Measurements from ENCODE around the gene USP47. TPM values are rescaled to one million over a fixed set of nuclear protein-coding genes. Genes with fewer than 3 reads are reported as not detected.

Gene USP47, protein sequence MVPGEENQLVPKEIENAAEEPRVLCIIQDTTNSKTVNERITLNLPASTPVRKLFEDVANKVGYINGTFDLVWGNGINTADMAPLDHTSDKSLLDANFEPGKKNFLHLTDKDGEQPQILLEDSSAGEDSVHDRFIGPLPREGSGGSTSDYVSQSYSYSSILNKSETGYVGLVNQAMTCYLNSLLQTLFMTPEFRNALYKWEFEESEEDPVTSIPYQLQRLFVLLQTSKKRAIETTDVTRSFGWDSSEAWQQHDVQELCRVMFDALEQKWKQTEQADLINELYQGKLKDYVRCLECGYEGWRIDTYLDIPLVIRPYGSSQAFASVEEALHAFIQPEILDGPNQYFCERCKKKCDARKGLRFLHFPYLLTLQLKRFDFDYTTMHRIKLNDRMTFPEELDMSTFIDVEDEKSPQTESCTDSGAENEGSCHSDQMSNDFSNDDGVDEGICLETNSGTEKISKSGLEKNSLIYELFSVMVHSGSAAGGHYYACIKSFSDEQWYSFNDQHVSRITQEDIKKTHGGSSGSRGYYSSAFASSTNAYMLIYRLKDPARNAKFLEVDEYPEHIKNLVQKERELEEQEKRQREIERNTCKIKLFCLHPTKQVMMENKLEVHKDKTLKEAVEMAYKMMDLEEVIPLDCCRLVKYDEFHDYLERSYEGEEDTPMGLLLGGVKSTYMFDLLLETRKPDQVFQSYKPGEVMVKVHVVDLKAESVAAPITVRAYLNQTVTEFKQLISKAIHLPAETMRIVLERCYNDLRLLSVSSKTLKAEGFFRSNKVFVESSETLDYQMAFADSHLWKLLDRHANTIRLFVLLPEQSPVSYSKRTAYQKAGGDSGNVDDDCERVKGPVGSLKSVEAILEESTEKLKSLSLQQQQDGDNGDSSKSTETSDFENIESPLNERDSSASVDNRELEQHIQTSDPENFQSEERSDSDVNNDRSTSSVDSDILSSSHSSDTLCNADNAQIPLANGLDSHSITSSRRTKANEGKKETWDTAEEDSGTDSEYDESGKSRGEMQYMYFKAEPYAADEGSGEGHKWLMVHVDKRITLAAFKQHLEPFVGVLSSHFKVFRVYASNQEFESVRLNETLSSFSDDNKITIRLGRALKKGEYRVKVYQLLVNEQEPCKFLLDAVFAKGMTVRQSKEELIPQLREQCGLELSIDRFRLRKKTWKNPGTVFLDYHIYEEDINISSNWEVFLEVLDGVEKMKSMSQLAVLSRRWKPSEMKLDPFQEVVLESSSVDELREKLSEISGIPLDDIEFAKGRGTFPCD (N-terminal part only)
- 44.2 and 108 TPM in 2 replicates for total RNA-seq (2011; cell fraction: chromatin; rRNA removed; ENCODE audit: low replicate concordance)
- total RNA-seq (2011; cell fraction: nucleolus; rRNA removed), result 19.7 and 22.7 TPM in 2 replicates
- total RNA-seq (2011; cell fraction: nucleoplasm; rRNA removed), result 41.9 and 49.6 TPM in 2 replicates
- total RNA-seq (2014; rRNA removed), result 51.7 and 53.2 TPM in 2 replicates
- 61.1 and 76.1 TPM in 2 replicates for total RNA-seq (2014; rRNA removed; fragmentation: Illumina TruSeq; extraction: Trizol)
- 61.8 and 63.6 TPM in 2 replicates for total RNA-seq (2015; rRNA removed; fragmentation: Illumina TruSeq; extraction: Trizol)
- total RNA-seq (2021), result 34.1 and 36.1 TPM in 2 replicates
- polyA plus RNA-seq (2011; rRNA removed), result 27.1 and 31.4 TPM in 2 replicates
- polyA plus RNA-seq (2011; cell fraction: cytosol; rRNA removed), result 6.1 and 10.7 TPM in 2 replicates
- polyA plus RNA-seq (2011; cell fraction: nucleus; rRNA removed), result 23.1 and 30.6 TPM in 2 replicates
- polyA plus RNA-seq (2012), result 23.8 and 30.3 TPM in 2 replicates
- 32.2 and 34.7 TPM in 2 replicates for polyA plus RNA-seq (2014; fragmentation: Illumina TruSeq; extraction: Trizol)
- polyA plus RNA-seq (2014; fragmentation: Nextera tagmentation; extraction: Ambion mirVana), result 10 to 100 TPM; 13.1 to 16.4 TPM
- polyA plus RNA-seq (2014; rRNA removed), result 26.0 and 32.7 TPM in 2 replicates
- polyA minus RNA-seq (2011; rRNA and poly(A)+ RNA removed), result 84.5 and 90.5 TPM in 2 replicates
- polyA minus RNA-seq (2011; cell fraction: cytosol; rRNA and poly(A)+ RNA removed), result 21.7 and 22.3 TPM in 2 replicates
- 59.5 and 83.2 TPM in 2 replicates for polyA minus RNA-seq (2011; cell fraction: nucleus; rRNA and poly(A)+ RNA removed)
- Bru-seq, nascent RNA, result percentile 88 among the genes with signal in this experiment
- BruChase-seq, experiment 1, labeled RNA remaining after a 2-hour chase, result percentile 93 among the genes with signal in this experiment
- percentile 93 among the genes with signal in this experiment for BruChase-seq, experiment 2, labeled RNA remaining after a 6-hour chase
- long read RNA-seq, experiment 1, full-length matches to known transcripts, result 207 of 373 reads
- long read RNA-seq, experiment 1, partial matches to known transcripts, result 103 of 373 reads
- long read RNA-seq, experiment 1, other reads (novel, unspliced or antisense), result 63 of 373 reads
- long read RNA-seq, experiment 2, full-length matches to known transcripts, result 11 of 52 reads
- long read RNA-seq, experiment 2, partial matches to known transcripts, result 28 of 52 reads
- long read RNA-seq, experiment 2, other reads (novel, unspliced or antisense), result 13 of 52 reads
- long read RNA-seq, experiment 3, partial matches to known transcripts, result 23 of 27 reads
- long read RNA-seq, experiment 3, other reads (novel, unspliced or antisense), result 4 of 27 reads

- no peak for FAIRE-seq
- peak within 1 kb of the TSS; percentile 89 for H3K4me3 ChIP-seq
- no peaks in the 10 kb centered on the region for H3K9me1 ChIP-seq (ENCODE audit: control insufficient read depth, insufficient read depth, low read length)
- intact Hi-C loops (cut with micrococcal nuclease) (loop anchor here (2.0 kb wide), 1 partner anchor 27 kb away; no protein-coding TSS in a partner anchor), in situ Hi-C loops (cut with MboI) (no loop called here)
- H3K9ac ChIP-seq (ENCODE audit: insufficient read depth in 1 of 2, low read depth in 2 of 2, low read length in 2 of 2), result peak within 1 kb of the TSS; percentile 91 to 95
- peak within 1 kb of the TSS; percentile 96 for H3K27ac ChIP-seq (ENCODE audit: extremely low read depth, low read depth, low read length)
- no peaks in the 10 kb centered on the region; the same call in 2 of the 3 replicates for H3K36me3 ChIP-seq (ENCODE audit: control insufficient read depth, insufficient read depth, low read length)
- ATAC-seq, result peak; percentile 76
- ChIA-PET CTCF (ENCODE audit: low intra/inter-chr PET ratio) (interaction anchor here (0.6 kb wide), 2 partner anchors 359 to 1023 kb away, joined by 3 to 4 read pairs; no protein-coding TSS in a partner anchor), POLR2A (interaction anchor here (0.6 to 6.6 kb wide), 14 partner anchors 8 to 440 kb away, joined by 3 to 46 read pairs (median 4); no protein-coding TSS in a partner anchor)
- H3K27me3 ChIP-seq (ENCODE audit: control insufficient read depth in 2 of 2, insufficient read depth in 2 of 2, low read length in 2 of 2), result no peaks in the 10 kb centered on the region
- BruUV-seq (replicated peaks), result no TSS peak
- no peaks in the 10 kb centered on the region for H3K9me3 ChIP-seq (replicated peaks; ENCODE audit: control insufficient read depth, insufficient read depth, low read depth, low read length)
- DNase-seq (ENCODE audit: extremely low read depth in 1 of 4, low spot score in 3 of 4), result peak; percentile 74 to 92 (median 78)
- H3K4me1 ChIP-seq (replicated peaks in 1 of 2; ENCODE audit: control insufficient read depth in 2 of 2, insufficient read depth in 2 of 2, low read length in 2 of 2), result peaks cover 4 to 26% of the 10 kb centered on the region in 2 experiments; a peak in 4 of 5 replicates
- 0 out of 2 replicates have a peak, but pooled peaks cover 5% of the 10 kb centered on the region for H4K20me1 ChIP-seq (replicated peaks; ENCODE audit: control insufficient read depth, insufficient read depth, low read length)
- H2AFZ ChIP-seq (ENCODE audit: low read depth, low read length), result peak within 1 kb of the TSS; percentile 98
- peak within 1 kb of the TSS; percentile 92 for H3K4me2 ChIP-seq (ENCODE audit: insufficient read depth, low read length)
- peaks cover 51% of the 10 kb centered on the region for H3K79me2 ChIP-seq (ENCODE audit: control insufficient read depth, insufficient read depth, low read length)
- WGBS (ENCODE audit: insufficient coverage, low coverage, missing lambda C conversion rate), result under 1% methylated on average over 70 of the region's 70 CpGs
- peak; percentile 79 for TF ChIP-seq NFIC (IDR thresholded peaks at IDR 0.05)
- TF ChIP-seq, protein P1, sequence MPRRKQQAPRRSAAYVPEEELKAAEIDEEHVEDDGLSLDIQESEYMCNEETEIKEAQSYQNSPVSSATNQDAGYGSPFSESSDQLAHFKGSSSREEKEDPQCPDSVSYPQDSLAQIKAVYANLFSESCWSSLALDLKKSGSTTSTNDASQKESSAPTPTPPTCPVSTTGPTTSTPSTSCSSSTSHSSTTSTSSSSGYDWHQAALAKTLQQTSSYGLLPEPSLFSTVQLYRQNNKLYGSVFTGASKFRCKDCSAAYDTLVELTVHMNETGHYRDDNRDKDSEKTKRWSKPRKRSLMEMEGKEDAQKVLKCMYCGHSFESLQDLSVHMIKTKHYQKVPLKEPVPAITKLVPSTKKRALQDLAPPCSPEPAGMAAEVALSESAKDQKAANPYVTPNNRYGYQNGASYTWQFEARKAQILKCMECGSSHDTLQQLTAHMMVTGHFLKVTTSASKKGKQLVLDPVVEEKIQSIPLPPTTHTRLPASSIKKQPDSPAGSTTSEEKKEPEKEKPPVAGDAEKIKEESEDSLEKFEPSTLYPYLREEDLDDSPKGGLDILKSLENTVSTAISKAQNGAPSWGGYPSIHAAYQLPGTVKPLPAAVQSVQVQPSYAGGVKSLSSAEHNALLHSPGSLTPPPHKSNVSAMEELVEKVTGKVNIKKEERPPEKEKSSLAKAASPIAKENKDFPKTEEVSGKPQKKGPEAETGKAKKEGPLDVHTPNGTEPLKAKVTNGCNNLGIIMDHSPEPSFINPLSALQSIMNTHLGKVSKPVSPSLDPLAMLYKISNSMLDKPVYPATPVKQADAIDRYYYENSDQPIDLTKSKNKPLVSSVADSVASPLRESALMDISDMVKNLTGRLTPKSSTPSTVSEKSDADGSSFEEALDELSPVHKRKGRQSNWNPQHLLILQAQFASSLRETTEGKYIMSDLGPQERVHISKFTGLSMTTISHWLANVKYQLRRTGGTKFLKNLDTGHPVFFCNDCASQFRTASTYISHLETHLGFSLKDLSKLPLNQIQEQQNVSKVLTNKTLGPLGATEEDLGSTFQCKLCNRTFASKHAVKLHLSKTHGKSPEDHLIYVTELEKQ (CRISPR knock-in tag; IDR thresholded peaks at IDR 0.05), result no peak
- no peak for TF ChIP-seq GATA2 (CRISPR knock-in tag; IDR thresholded peaks at IDR 0.05)
- no peak for TF ChIP-seq ZNF764 (CRISPR knock-in tag; IDR thresholded peaks at IDR 0.05; ENCODE audit: low read depth)
- TF ChIP-seq CEBPG (CRISPR knock-in tag; IDR thresholded peaks at IDR 0.05), result no peak
- peak in 1 of 2 experiments; percentile 8; a peak in 1 of 4 replicates for TF ChIP-seq CEBPG (tag; conservative IDR thresholded peaks at IDR 0.05 in 1 of 2, IDR thresholded peaks at IDR 0.05 in 1 of 2)
Observed at GRCh38 chr11:11841723-11842420, at the start of gene USP47. TSS of gene USP47 (plus strand) at chr11:11841972. CDS start at chr11:11842186, 214 bp downstream.
